NCI-H345 (cell line): ENCODE data around the gene RNF123.

Experiments
- DNase-seq: peaks from one replicate; lab custom pipeline; 2025; lab: John Stamatoyannopoulos, UW

RNF123 gene

DNA sequence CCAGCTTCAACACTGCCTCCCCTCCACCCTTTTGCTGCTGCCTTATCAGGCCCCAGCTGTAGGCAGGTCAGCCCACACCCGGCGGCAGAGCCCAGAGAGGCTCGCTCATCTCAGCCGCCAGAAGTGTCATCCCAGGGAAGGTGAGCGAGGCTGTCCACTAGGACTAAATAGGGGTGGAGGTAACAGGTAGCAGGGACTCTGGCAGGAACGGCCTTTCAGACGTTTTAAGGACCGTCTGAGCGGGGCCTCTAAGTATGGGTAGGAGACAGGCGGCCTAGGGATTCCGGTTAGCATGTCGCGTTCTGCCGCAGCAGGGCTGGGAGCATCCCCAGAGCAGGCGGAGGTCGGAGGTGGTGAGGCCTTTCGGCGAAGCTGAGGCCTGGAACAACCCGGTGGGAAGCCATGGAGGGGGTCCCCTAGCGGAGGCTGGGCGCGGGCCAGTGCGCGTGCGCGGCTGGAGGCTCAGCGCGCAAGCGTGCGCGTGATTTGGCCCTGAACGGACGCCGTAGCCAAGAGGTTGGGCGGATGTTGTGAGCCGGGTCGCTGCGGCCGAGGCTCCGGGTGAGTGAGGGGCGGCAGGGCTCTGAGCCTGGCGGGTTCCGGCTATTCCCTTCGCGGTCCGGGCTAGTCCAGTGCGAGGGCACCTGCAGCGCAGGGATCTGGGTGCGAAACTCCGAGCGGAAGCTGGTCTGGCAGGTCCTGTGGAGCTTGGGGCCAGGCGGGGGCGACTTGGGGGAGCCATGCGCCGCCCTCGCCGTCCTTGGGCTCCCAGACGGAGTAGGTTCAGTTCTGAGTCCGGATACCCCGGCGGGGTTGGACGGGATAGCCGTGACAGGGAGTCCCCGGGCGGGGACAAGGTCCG lies at the start of gene RNF123, which contains the start of gene MST1:
Gene RNF123, plus strand, starts transcription at position 512 of the 862 bp plus-strand sequence. CDS start 1,609 bp downstream, outside the sequence.
Gene MST1, minus strand, starts transcription at position 429 of the 862 bp plus-strand sequence. CDS start 783 bp downstream, outside the sequence.
- DNase-seq = no peak

DNA sequence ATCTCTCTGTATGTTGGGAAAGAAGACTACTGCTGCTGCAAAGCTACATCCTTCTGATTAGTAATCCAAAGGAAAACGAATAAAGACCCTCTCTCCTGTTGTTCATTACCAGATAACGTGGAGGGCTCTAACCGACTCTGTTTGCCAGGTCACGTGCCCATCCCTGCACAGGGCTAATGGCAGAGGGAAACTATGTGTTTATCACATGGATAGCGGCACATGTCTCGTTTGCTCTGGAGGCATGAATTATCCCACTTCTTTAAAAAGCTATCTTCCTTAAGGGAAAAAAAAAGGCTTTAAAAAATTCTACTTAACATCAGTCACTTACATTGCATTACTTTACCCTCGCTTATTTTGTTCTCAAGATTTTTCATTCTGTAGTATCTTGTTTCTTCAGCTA lies 48.1 kb upstream of the RNF123 start:
- DNase-seq = no peak

DNA sequence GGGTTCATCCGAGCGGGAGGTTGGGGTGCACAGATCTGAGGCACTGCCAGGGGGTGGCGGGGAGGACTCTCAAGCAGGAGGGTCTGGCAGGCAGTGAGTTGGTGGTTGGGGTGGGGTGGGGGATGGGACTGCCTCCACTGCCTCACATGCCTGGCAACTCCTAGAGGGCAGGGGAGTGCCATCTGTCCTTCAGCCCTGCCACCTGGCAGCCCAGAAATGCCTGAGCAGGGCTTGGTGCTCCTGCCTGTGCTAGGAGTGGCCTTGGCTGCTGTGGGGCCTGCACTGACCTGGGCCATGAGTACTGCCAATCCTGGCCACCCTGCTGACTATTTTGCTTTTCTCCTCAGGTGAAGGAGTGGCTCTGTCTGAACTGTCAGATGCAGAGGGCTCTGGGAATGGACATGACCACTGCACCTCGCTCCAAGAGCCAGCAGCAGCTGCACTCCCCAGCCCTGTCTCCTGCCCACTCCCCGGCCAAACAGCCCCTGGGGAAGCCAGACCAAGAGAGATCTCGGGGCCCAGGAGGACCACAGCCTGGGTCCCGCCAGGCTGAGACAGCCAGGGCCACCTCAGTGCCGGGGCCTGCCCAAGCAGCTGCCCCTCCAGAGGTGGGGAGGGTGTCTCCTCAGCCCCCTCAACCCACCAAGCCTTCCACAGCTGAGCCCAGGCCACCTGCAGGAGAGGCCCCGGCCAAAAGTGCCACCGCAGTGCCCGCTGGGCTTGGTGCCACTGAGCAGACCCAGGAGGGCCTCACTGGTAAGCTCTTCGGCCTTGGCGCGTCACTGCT lies 47.2 kb upstream of the RNF123 start:
- no peak for DNase-seq

DNA sequence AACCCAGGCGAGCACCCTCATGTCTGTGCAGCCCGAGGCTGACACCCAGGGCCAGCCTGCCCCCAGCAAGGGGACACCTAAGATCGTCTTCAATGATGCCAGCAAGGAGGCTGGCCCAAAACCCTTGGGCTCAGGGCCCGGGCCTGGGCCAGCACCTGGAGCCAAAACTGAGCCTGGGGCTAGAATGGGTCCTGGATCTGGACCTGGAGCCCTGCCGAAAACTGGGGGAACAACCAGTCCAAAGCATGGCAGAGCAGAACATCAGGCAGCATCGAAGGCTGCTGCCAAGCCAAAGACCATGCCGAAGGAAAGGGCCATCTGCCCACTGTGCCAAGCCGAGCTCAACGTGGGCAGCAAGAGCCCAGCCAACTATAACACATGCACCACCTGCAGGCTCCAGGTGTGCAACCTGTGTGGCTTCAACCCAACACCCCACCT lies 46.6 kb upstream of the RNF123 start:
- DNase-seq = no peak

DNA sequence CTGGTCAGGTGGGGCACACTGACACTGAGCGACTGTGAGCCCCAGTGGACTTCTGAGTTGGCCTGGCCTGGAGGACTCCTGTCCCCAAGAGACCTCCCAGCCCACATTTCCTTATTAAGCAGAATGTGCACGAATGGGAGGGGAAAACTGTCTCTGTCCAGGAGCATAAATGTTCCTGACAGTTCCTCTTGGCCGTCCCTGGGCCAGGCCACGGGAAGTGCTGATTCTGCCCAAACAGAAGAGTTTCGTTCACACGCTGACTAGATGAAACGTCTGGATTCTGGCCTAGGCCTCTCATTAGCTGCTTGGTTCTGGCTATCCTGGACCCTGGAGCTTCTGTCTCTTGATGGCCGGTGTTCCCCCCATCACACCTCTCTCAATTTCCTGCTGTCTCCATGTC lies 44.7 kb upstream of the RNF123 start:
- DNase-seq = no peak

DNA sequence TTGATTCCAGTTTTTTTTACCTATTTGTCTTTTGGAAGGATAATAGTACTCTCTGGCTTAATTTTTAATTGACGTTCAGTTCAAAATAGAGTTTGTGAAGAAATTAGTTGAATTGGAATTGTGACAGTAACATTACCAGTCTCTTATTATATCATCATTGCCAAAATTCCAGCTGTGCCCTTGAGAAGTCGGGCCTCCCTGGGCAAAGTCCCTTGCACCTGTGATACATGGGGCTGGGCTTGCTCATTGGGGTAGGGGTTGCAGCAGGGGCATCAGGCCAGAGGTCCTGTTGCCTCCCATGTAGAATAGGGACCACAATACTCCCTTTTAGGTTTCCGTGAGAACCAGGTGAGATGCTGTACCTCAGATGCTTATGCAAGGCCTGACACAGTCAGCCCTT lies 43.1 kb upstream of the RNF123 start:
- DNase-seq = no peak

DNA sequence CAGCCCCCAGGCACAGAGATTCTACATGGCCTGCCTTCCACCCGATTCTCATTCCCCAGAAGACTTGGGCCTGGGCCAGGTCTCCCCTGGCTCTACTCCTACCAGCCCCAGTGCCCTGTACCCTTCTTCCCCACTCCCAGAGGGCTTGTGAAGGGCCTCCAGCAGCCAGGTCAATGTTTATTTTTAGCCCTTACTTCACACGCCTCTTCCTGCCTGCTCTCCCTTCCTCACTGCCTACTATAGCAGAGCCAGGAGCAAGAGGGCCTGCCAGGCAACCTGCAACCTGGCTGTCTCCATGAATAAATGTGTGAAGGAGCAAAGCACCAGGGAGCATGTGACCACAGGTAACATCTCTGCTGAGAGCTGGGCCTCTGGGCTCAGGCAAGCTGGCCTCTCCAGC lies 41.6 kb upstream of the RNF123 start:
- peak; percentile 16 for DNase-seq

DNA sequence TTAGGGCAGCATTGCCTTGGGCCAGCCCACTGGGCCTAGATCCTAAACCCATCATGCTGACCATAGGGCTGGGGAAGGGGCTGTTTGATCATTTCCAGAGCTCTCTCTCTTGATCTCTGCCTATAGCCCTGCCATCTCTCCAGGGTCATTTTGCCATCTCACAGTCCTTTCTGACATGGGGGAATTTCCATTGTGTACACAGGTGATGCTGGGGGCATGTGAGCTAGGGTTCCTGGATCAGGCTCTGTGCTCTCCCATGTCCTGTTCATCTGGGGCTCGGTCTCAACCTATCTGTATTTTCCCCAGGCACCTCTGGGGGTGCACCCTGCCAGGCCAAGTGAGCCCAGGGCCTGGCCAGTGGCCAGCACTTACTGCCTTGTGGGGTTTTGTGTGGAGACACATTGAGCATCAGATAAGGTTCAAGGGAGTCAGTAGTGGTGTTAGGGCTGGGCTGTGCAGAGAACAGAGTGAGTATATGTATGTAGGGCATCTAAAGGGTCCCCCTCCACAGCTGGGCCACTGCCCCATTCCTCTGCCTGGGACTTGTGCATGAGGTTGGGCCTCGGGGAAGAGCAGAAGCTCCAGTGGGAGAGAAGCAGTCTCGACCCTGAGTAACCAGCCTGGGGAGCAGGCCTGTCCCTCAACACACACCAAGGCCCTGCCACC lies 40.9 kb upstream of the RNF123 start:
- DNase-seq = no peak

DNA sequence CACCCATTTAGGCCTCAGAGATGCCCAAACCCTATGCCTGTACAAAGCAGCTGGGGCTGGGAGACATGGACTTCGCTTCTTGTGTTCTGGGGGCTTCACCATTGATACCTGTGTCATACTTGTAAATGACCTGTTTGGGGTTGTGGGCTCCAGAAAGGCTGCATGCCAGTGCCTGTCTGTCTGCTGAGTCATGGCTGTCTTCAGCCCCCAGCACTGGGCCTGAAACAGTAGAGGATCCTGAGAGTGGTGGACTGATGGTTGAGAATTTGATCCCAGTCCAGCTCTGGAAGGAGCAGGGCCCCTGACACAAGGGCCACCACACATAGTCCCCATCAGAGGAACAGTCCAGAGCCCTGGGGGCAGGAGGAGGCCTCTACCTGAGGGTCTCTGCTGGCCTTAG lies 39.8 kb upstream of the RNF123 start:
- DNase-seq = no peak

DNA sequence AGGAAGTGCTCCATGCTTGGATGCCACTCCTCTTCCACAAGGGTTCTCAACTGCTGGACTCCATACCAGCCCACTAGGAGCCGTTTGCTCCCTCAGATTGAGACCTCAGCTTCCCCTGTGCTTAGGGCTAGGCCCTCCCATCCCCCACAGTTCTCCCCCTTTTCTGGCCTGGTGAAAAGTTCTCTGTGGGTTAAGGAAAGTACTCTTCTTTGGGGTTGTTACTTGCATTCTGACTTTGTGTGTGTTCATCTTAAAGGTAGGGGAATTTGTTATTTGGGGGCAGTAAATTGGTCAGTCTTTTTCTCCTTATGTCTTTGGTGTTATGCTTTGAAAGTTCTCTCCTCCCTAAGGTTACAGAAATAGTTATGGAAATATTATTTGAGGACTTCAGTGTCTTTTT lies 39.2 kb upstream of the RNF123 start:
- no peak for DNase-seq

DNA sequence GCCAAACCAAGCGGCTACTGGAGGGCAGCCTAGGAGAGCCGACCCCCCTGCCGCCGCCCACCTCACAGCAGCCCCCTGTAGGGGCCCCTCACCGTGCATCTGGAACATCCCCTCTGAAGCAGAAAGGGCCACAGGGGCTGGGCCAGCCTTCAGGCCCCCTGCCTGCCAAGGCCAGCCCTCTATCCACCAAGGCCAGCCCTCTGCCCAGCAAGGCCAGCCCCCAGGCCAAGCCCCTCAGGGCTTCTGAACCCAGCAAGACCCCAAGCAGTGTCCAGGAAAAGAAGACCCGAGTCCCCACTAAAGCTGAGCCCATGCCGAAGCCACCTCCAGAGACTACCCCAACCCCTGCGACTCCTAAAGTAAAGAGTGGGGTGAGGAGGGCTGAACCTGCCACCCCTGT lies 38.7 kb upstream of the RNF123 start:
- no peak for DNase-seq

DNA sequence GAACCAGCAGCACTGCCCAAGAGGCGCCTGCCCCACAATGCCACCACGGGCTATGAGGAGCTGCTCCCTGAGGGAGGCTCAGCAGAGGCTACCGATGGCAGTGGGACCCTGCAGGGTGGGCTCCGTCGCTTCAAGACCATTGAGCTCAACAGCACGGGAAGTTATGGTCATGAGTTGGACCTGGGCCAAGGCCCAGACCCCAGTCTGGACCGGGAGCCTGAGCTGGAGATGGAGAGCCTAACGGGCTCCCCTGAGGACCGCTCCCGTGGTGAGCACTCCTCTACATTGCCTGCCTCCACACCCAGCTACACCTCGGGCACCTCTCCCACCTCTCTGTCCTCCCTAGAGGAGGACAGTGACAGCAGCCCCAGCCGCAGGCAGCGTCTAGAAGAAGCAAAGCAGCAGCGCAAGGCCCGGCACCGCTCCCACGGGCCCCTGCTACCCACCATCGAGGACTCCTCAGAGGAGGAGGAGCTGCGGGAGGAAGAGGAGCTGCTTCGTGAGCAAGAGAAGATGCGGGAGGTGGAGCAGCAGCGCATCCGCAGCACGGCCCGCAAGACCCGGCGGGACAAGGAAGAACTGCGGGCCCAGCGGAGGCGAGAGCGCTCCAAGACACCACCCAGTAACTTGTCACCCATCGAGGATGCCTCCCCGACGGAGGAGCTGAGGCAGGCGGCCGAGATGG lies 37.0 kb upstream of the RNF123 start:
- no peak for DNase-seq

DNA sequence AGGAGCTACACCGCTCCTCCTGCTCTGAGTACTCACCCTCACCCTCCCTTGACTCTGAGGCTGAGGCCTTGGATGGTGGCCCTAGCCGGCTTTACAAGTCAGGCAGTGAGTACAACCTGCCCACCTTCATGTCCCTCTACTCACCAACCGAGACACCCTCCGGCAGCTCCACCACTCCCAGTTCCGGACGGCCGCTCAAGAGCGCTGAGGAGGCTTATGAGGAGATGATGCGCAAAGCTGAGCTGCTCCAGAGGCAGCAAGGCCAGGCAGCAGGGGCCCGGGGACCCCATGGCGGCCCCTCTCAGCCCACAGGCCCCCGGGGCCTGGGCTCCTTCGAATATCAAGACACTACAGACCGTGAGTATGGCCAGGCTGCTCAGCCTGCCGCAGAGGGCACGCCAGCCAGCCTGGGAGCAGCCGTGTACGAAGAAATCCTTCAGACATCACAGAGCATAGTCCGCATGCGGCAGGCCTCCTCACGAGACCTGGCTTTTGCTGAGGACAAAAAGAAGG lies 36.4 kb upstream of the RNF123 start:
- no peak for DNase-seq

DNA sequence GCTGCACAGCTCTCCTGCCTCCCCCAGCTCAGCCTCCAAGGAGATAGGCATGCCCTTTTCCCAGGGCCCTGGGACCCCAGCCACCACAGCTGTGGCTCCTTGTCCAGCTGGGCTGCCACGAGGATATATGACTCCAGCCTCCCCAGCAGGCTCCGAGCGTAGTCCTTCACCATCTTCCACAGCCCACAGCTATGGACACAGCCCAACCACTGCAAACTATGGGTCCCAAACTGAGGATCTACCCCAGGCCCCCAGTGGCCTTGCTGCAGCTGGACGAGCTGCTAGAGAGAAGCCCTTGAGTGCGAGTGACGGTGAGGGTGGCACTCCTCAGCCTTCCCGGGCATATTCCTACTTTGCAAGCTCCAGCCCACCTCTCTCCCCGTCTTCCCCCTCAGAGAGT lies 35.7 kb upstream of the RNF123 start:
- DNase-seq = no peak

DNA sequence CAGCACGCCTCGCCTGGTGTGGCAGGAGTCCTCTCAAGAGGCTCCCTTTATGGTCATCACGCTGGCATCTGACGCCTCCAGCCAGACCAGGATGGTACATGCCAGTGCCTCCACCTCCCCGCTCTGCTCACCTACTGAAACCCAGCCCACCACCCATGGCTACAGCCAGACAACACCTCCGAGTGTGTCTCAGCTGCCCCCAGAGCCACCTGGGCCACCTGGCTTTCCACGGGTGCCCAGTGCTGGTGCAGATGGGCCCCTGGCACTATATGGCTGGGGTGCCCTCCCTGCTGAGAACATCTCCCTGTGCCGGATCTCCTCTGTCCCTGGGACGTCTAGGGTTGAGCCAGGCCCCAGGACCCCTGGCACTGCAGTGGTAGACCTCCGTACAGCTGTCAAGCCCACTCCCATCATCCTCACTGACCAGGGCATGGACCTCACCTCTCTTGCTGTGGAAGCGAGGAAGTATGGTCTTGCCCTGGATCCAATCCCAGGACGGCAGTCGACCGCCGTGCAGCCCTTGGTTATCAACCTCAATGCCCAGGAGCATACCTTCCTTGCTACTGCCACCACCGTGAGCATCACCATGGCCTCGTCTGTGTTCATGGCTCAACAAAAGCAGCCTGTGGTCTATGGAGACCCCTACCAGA lies 35.1 kb upstream of the RNF123 start:
- no peak for DNase-seq

DNA sequence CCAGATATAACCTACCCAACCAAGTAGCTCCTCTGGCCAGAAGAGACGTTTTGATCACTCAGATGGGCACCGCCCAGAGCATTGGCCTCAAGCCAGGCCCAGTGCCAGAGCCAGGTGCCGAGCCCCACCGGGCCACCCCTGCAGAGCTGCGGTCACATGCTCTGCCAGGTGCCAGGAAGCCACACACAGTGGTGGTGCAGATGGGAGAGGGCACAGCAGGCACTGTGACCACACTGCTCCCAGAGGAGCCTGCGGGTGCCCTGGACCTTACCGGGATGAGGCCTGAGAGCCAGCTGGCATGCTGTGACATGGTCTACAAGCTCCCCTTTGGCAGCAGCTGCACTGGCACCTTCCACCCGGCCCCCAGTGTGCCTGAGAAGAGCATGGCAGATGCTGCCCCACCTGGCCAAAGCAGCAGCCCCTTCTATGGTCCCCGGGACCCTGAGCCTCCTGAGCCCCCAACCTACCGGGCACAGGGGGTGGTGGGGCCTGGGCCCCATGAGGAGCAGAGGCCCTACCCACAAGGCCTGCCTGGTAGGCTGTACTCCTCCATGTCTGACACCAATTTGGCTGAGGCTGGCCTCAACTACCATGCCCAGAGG lies 34.3 kb upstream of the RNF123 start:
- DNase-seq = peak; percentile 83

DNA sequence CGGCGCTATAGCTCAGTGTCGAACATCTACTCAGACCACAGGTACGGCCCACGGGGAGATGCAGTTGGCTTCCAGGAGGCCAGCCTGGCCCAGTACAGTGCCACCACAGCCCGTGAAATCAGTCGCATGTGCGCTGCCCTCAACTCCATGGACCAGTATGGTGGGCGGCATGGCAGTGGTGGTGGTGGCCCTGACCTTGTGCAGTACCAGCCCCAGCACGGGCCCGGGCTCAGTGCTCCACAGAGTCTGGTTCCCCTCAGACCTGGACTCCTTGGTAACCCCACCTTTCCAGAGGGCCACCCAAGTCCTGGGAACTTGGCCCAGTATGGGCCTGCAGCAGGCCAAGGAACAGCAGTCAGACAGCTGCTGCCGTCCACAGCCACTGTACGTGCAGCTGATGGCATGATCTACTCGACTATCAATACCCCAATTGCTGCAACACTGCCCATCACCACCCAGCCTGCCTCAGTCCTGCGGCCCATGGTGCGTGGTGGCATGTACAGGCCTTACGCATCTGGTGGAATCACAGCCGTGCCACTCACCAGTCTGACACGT lies 33.5 kb upstream of the RNF123 start:
- no peak for DNase-seq

DNA sequence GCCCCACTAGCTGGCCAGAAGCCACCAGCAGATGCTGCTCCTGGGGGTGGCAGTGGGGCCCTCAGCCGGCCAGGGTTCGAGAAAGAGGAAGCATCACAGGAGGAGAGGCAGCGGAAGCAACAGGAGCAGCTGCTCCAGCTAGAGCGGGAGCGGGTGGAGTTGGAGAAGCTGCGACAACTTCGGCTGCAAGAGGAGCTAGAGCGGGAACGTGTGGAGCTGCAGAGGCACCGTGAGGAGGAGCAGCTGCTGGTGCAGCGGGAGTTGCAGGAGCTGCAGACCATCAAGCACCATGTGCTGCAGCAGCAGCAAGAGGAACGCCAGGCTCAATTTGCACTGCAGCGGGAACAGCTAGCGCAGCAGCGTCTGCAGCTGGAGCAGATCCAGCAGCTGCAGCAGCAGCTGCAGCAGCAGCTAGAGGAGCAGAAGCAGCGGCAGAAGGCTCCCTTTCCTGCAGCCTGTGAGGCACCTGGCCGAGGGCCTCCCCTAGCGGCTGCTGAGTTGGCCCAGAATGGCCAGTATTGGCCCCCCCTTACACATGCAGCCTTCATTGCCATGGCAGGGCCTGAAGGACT lies 32.7 kb upstream of the RNF123 start:
- DNase-seq = no peak

DNA sequence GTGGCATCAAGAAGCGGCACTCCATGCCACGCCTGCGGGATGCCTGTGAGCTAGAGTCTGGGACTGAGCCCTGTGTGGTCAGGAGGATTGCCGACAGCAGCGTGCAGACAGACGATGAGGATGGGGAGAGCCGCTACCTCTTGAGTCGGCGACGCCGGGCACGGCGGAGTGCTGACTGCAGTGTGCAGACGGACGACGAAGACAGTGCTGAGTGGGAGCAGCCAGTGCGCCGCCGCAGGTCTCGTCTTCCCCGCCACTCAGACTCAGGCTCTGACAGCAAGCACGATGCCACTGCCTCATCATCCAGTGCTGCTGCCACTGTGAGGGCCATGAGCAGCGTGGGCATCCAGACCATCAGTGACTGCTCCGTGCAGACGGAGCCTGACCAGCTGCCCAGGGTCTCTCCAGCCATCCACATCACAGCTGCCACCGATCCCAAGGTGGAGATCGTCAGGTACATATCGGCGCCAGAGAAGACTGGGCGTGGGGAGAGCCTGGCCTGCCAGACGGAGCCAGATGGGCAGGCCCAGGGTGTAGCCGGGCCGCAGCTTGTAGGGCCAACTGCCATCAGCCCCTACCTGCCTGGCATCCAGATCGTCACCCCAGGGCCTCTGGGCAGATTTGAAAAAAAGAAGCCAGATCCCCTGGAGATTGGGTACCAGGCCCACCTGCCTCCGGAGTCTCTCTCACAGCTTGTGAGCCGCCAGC lies 32.0 kb upstream of the RNF123 start:
- DNase-seq = no peak
